GM18507 (cell line): ENCODE data around the gene MRPL19.

Experiments used
- DNase-seq: peaks from one replicate; pipeline ENCODE4 v3.0.0; 2011; ENCODE audit warnings: low read depth; ENCODE audit not compliant: insufficient read length; ENCODE audit errors: extremely low spot score
- FAIRE-seq: peaks from 2 replicates; lab custom pipeline; 2011; peaks lifted over from hg19 to GRCh38; lab: Jason Lieb, UNC

MRPL19 gene

DNA sequence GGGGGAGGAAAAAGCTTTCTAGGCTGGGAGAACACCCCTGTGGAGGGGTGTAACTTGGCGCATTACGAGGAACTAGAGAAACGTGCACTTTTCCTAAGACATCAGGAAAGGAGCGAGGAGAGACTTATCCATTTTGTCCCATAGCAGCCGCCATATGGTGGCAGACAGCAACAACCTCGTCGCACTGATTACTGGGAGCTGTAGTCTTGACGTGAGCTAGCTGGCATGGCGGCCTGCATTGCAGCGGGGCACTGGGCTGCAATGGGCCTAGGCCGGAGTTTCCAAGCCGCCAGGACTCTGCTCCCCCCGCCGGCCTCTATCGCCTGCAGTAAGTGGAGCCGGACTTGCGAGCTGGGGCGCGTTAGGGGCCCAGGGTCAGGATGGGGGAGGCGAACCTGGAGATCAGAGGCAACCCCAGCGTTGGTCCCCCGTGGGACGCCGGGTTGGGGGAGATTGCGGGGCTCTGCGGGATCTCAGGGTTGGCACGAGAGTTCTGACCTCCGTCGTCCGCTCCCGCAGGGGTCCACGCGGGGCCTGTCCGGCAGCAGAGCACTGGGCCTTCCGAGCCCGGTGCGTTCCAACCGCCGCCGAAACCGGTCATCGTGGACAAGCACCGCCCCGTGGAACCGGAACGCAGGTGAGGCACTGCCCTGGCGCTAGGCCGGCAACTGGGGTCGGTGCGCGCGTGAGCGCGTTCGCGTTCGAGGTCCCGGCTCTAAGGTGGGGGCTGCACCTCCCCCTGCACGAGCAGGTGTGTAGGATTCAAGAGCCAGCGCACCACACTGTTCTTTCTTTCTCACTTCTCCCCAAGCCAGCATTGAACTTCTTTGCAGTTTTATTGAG, at the start of gene MRPL19:
MRPL19 (plus strand) TSS at position 201 of the 843 bp plus-strand sequence; CDS start at position 226, 25 bp downstream.
- DNase-seq (peak; percentile 90), FAIRE-seq (peak; percentile 91)

GRCh38 chr2:75596784-75597183, 49.8 kb upstream of the MRPL19 start:
- DNase-seq = no peak
- FAIRE-seq = no peak

DNA sequence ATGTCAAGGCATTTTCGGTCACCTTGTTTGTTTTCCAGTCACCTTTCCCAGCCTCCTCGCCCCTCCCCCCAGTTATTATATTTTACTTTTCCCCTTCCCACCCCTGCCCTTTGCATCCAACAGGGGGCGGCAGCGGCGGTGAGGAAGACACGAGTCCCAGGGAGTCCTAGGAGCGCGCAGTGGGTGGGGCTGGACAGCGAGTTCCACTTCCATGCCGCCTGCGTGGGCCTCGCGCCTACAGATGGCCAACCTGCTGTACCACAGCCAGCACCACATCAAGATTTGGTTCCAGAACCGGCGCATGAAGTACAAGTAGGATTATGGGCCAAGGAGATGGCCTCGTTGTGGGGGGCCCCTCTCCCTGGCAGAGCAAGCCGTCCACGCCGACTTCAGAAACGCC, 48.6 kb upstream of the MRPL19 start:
- FAIRE-seq (no peak), DNase-seq (no peak)

DNA sequence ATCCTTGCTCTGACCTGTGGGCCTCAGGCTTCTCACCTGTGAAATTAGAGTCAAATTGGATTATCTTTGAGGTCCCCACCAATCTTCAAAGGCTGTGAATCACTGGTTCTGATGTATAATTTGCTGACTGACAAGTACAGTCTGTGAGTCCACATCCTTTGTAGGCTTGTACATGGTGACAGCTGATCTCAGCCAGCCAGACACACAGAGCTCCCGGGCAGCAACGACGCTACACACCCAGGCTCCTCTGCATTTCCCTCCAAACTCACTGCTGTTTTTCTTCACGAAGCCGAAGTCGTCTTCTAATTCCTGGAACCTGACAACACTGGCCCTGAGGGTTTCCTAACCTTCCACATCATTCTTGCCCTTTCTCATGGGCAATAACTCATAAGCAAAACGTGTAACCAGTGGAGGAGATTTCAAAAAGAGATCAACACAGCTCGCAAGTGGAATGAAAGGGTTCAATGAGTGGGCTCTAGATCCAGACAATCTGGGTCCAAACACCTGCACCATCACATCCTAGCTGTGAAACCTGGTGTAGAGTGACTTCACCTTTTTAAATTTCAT, 47.9 kb upstream of the MRPL19 start:
- no peak for FAIRE-seq

DNA sequence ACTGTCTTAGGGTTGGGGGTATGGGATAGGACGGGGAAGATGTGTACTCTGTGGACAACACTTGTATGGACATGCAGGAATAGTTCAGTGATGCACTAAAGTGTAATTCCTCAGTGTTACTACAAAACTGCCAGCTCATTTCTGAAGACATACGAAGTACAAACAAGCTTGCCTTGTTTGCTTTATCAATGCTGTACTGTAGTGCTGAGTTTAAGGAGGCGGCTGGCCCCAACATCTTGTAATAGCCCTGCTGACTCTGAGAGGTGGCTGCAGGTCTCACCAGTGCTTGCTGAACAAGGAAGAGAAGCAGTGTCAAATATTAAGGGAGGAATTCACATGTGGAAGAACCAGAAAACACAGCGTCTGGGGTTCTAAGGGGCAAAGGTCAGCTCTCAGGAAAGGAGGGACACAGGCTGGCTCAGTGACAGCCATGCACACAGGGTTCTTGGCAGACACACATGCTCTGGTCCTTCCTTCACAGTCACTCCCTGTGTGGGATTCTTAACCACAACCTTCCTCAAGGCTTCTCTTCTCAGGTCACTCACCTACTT, 46.0 kb upstream of the MRPL19 start:
- DNase-seq = no peak
- FAIRE-seq = no peak

More for the DNA sequence above, 47.9 kb upstream of the MRPL19 start:
- no peak for DNase-seq

- DNase-seq (no peak), FAIRE-seq (no peak)
These were observed 43.8 kb upstream of the MRPL19 start for GRCh38 chr2:75602724-75603342.

DNA sequence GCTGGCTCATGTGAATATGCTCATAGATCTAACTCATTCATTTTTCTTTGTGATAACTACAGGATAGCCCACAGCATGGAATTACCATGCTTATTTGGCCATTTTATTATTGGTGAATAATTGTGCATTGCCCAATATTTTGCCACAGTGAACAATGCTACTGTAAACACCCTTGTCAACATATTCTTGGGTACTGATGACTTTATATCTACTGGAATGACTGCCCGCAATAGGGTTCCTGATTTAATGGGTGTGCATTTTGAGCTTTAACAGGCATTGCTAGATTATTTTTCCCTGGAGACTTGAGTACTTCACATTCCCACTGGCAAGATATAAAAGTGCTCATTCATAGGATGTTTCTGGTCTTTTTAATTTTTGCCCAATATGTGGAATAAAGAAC, 43.1 kb upstream of the MRPL19 start:
- DNase-seq (no peak), FAIRE-seq (no peak)

DNA sequence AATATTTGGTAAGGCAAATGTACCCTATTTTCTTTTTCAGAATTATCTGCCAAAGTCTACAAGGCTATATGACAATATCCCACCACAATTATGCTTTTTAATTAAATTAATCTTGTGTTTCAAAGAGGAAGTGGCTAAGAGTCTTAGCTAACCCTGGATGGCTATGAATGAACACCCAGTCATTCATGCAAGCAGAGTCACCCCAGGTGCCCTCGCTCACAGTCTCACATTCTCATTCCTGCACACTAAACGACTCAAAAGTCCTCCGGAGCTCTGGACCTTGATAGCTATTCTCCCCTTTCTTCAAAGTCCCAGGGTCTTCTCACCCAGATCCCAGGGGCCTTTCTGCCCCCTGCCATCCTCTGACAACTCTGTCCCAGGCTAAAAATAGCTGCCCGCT, 42.1 kb upstream of the MRPL19 start:
- FAIRE-seq (no peak), DNase-seq (no peak)

GRCh38 chr2:75605770-75606529, 40.6 kb upstream of the MRPL19 start:
- FAIRE-seq (no peak), DNase-seq (no peak)

DNA sequence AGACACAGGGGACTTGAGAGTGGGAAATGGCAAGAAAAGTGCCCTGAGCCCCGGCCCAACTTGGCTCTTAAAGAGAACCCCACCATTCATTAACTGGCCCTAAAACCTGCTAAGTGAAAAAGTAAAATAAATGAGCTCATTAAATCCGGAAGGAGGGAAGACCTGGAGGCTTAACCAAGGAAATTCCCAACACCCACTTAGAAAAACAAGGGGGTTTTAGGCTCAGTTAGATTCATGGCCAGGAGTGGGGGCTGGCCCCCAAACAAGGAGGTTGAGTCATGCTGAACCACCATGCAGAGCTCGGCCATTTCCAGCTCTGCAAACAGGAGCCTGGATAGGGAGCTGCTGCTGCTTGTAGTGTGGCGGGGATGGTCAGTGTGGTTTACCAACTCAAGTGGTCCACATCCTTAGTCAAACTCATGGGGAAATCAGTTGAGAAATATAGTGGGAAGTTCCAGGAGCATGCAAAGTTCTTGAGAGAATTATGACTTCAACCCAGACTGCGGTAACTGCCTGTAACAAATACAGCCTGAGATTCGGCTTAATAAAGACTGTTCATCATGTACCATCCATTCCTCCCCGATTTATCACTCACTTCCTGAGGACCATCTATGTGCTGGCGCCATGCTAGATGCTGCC, 39.7 kb upstream of the MRPL19 start:
- DNase-seq (no peak), FAIRE-seq (no peak)

DNA sequence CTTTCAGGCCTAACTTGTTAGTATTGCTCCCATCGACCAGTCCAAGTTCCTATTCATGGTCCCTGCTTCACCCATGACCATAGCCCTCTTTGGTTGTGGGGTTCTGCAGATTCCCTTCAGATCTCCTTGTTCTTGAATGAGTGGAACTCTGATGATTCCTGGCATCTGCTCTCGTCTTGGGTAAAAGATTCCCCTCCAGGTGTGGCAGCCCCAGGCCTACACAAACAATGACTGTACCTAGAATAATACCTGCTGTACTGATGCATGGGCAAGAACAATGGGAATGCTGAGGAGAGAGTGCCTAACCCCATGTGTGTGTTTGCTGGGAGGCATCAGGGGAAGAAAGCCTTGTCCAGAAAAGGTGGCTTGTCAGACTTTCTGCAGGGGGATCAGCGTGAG, 39.2 kb upstream of the MRPL19 start:
- FAIRE-seq (no peak), DNase-seq (no peak)

DNA sequence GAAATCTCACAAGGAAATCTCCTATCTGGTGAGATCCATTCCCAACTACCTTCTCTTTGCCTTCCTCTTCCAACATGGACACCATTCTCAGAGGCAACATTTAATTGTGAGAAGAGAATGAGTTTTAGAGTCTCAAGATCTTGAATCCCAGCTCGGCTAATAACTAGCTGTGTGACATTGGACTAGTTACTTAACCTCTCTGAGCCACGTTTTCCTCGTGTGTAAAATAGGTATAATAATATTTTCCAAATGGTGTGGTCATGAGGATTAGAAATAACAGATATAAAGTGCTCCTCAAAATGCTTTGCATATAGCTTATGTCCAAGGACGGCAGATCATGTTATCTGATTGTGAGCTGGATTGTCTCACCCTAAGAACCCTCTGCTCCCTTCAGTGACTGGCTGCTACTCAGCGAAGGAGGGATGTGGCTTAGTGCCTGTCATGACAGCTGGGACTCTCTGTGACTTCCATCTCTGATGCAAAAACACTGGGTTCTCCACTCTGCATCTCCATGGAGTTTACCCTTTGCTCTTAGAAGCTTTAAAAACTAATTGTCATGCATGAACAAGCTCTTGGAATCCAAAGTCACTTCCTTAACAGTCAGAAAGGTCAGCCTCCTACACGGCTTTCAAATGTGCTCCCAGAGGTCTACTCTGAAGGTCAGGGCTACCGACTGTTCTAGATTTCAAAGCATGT, 38.4 kb upstream of the MRPL19 start:
- FAIRE-seq (no peak), DNase-seq (no peak)

- DNase-seq = peak; percentile 54
- FAIRE-seq = no peak
These were observed 37.8 kb upstream of the MRPL19 start for GRCh38 chr2:75608684-75609333.

DNA sequence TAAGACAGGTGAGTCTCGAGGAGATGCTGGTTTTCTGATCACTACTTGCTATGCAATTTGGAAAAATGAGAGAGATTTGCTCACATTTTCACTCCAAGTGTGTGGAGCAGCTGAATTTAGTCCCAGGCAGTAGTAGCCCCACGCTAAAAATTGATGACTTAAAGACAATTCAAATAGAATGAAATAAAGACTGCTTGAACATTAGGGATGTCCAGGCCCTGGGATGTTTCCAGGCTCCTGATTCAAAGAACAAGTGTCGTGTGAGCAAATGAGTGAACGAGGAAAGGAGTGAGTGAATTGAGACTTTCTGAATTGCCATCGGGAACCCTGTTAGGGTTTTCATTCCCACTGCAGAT, 37.3 kb upstream of the MRPL19 start:
- DNase-seq (no peak), FAIRE-seq (no peak)

- no peak for FAIRE-seq
These were observed 36.6 kb upstream of the MRPL19 start for GRCh38 chr2:75609937-75610508.

DNA sequence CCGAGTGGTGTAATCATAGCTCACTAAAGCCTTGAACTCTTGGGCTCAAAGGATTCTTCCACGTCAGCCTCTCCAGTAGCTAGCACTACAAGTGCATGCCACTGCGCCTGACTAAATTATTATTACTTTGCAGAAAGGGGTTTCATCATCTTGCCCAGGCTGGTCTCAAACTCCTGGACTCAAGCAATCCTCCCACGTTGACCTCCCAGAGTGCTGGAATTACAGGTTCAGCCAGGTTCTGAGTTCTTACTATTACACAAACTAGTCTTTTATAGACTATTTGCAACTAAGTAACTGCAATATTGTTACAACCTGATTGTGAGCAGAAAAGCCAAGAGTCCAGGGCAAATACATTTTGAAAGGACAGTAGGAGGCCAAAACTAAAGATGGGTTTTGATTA, 35.9 kb upstream of the MRPL19 start:
- DNase-seq (no peak), FAIRE-seq (no peak)

More at GRCh38 chr2:75609937-75610508, 36.6 kb upstream of the MRPL19 start:
- DNase-seq = no peak

DNA sequence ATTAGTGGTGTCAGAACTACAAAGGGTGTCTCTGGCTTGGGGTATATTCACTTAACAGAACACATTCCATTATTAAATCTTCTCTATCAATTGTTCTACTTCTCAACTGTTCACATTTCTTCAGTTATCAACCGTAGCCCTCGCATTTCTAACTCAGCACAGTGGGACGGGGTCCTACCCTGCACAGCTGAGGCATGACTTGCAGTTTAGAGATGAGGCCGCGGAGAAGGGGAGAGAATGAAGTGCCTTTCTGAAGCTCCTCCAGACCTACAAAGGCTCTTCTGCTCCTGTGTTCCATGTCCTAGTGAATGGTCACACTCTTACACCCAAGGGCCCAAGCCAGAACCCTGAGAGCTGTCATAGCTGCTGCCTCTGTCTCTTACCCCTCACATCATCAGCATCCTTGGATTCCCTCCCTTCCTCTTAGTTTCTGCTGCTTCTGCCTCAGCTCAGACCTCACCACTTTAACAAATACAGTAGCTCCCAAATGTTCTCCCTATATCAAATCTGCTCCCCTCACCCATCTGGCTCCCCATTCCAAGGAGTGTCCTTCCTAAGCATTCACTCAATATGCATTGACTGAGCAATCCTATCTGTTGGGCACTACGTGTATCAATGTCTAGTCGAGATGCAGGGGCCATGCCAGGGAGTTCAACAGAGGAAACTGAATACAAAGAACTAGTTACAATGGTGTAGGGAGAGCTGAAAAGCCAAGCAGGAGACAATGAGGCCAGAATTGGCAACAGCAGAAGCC, 34.3 kb upstream of the MRPL19 start:
- no peak for FAIRE-seq
- DNase-seq = no peak
